NOMO-1 treated with dmso at 0.1 percent for 144 hours (cell line): ENCODE results near the gene SGMS2.
A peak's percentile ranks its signal among the peaks of the same experiment; 100 is the strongest.

Experiments
- DNase-seq: peaks from one replicate; lab custom pipeline; 2025; ENCODE audit not compliant: unreplicated experiment; lab: John Stamatoyannopoulos, UW

The SGMS2 gene

GRCh38 chr4:107828315-107829090, 3.8 kb downstream of the SGMS2 start:
- peak; percentile 12 for DNase-seq

GRCh38 chr4:107831140-107831539, 6.4 kb downstream of the SGMS2 start:
- no peak for DNase-seq

GRCh38 chr4:107832275-107832807, 7.6 kb downstream of the SGMS2 start:
- no peak for DNase-seq

- DNase-seq = no peak
Observed at GRCh38 chr4:107834241-107834794, 9.6 kb downstream of the SGMS2 start.

- no peak for DNase-seq
Observed at GRCh38 chr4:107835406-107835805, 10.7 kb downstream of the SGMS2 start.

DNA sequence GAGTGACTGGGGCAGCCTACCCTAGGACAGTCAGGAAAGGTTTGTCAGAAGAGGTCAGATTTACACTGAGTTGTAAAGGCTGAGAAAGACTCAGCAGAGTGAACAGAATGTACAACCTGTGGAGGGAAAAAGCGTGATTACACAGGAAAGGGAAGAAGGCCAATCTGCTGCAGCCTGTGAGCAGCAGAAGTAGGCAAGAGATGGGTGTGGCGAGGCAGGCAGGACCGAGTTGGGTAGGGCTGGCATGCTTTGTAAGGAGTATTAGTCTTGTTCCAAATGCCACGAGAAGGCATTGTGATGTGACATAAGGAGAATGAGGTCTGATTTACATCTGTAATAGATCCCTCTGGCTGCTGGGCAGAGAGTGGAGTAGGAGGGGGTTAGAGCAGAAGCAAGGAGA, 12.6 kb downstream of the SGMS2 start:
- peak; percentile 20 for DNase-seq

GRCh38 chr4:107837776-107838618, 13.3 kb downstream of the SGMS2 start:
- peak; percentile 90 for DNase-seq

DNA sequence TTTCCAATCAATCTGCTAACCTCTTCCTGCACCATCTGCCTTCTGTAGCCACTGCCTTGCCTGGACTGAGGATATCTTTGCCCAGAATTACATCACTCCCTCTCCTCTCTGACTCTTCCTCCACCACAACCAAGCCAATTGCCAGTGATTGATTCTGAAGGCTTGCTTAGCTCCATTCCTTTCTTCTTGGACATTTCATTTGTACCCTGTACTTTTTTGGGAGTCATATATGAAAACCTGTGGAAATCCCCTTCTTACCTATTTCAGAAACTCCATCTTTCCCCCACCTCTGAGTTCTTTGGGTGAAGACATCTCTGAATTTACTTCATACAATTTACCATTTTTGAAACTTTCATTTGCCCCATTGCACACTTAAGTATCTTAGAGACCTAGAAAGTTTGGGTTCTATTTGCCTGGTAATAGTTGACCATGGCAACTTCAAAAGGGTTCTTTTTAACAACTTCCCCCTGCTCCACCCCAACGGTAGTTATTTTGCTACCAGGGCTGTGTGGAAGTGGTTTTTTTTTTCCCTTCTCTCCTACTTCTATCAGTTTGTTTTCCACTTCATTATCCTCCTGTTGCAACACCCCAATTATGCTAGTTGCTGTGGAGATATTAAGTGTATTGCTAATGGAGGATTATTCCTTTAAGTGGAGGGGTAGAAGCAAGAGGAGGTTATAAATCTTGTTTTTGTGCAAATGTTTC, 14.3 kb downstream of the SGMS2 start:
- peak; percentile 53 for DNase-seq

DNA sequence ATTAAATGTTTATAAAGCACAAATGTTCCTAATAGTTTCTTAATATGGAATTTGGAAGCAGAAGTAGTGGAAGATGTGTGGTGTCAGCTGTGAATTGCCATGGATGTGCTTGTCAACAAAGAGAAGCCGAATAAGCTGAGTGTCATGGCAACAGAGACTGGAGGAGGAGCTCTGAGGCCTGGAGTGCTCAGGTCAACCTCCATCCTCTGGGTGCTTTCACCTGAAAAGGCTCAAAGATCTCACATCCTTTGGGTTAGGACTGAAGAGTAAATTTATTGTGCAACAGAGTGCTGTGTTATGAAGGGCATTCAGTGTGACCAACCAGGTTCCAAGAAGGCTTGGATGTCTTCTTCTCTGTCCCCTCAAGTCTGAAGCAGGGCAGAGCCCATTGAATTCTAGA, 18.7 kb downstream of the SGMS2 start:
- DNase-seq = no peak

GRCh38 chr4:107845681-107846080, 20.9 kb downstream of the SGMS2 start:
- DNase-seq = no peak

- no peak for DNase-seq
Observed at GRCh38 chr4:107850438-107850837, 25.7 kb downstream of the SGMS2 start.

- no peak for DNase-seq
Observed at GRCh38 chr4:107853444-107854355, 29.0 kb downstream of the SGMS2 start.

- no peak for DNase-seq
Observed at GRCh38 chr4:107854356-107855022, 29.8 kb downstream of the SGMS2 start.

GRCh38 chr4:107855723-107856122, 31.0 kb downstream of the SGMS2 start:
- no peak for DNase-seq

GRCh38 chr4:107856901-107857300, 32.2 kb downstream of the SGMS2 start:
- DNase-seq = no peak

DNA sequence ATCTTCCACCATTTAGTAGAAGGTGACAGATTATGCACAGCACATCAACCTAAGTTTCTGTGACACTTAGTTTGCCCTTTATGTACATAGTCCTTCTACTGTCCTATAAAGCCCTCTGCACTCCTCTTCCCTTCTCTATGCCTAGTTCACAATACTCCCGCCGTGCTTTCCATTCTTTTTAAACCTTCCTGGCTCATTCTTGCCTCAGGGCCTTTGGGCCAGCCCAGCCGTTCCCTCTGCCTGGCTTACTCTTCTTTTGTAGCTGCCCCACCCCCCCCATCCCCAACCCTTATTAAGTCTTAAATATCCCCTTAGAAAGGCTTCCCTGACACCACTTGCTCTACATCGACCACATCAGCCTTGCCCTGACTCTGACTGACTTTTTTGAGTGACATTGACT, 33.0 kb downstream of the SGMS2 start:
- DNase-seq = no peak

GRCh38 chr4:107858158-107858742, 33.5 kb downstream of the SGMS2 start:
- no peak for DNase-seq

GRCh38 chr4:107862658-107863057, 37.9 kb downstream of the SGMS2 start:
- DNase-seq = no peak

GRCh38 chr4:107863416-107863815, 38.7 kb downstream of the SGMS2 start:
- no peak for DNase-seq
